Muscle layer of duodenum (tissue), 2 donors: Measurements from ENCODE around the gene ST8SIA4.
A peak's percentile ranks its signal among the peaks of the same experiment; 100 is the strongest.

Experiments used
- H3K27ac ChIP-seq: one replicate; pipeline ENCODE4 v1.7.0; 2013; ENCODE audit warnings: mild to moderate bottlenecking, low read length
- H3K27me3 ChIP-seq: one replicate; pipeline ENCODE4 v1.7.0; 2013; ENCODE audit warnings: low read depth, mild to moderate bottlenecking, control low read depth, low read length
- H3K36me3 ChIP-seq, 2 donors: one replicate each; pipeline ENCODE4 v1.7.0; 2013; ENCODE audit warnings: low read length in 2 of 2, control low read depth in 1 of 2, mild to moderate bottlenecking in 1 of 2; ENCODE audit not compliant: insufficient read depth in 2 of 2, control insufficient read depth in 1 of 2
- H3K4me1 ChIP-seq, 2 donors: one replicate each; pipeline ENCODE4 v1.7.0; 2013; ENCODE audit warnings: low read length in 2 of 2, mild to moderate bottlenecking in 2 of 2, control low read depth in 1 of 2, moderate library complexity in 1 of 2; ENCODE audit not compliant: insufficient read depth in 2 of 2, control insufficient read depth in 1 of 2
- H3K4me3 ChIP-seq, 2 donors: one replicate each; pipeline ENCODE4 v1.7.0; 2013; ENCODE audit warnings: low read length in 2 of 2, low read depth in 1 of 2, mild to moderate bottlenecking in 1 of 2
- H3K9me3 ChIP-seq, 2 donors: one replicate each; pipeline ENCODE4 v1.7.0; 2013; ENCODE audit warnings: low read length in 2 of 2, control low read depth in 1 of 2, mild to moderate bottlenecking in 1 of 2; ENCODE audit not compliant: control insufficient read depth in 1 of 2
- donor health status: healthy.

ST8SIA4 gene

DNA sequence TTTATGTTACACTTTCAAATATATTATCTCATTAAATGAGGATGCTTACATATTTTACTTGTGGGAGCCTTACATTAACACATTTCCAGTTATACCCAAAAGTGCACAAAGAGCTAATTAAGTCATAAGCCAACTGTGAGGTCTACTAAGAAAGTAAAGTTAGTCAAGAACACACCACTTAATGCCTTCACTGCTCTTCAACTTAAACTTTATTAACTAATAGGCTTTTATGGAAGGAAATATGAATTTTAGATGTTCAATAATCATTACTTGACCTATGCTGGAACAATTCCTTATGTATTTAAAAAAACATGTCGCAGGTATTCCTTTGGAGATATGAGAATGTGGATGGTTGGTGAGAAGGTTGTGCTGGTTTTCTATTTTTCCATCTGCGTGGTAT lies 3.4 kb downstream of the ST8SIA4 start:
- no peaks in the 10 kb centered on the region for H3K27me3 ChIP-seq
- peak overlapping the region; percentile 66 for H3K27ac ChIP-seq
- H3K4me3 ChIP-seq: peak overlapping the region; percentile 52 to 70
- H3K4me1 ChIP-seq: peaks cover 0 to 21% of the 10 kb centered on the region in 2 donors
- H3K9me3 ChIP-seq: no peaks in the 10 kb centered on the region
- no peaks in the 10 kb centered on the region for H3K36me3 ChIP-seq

DNA sequence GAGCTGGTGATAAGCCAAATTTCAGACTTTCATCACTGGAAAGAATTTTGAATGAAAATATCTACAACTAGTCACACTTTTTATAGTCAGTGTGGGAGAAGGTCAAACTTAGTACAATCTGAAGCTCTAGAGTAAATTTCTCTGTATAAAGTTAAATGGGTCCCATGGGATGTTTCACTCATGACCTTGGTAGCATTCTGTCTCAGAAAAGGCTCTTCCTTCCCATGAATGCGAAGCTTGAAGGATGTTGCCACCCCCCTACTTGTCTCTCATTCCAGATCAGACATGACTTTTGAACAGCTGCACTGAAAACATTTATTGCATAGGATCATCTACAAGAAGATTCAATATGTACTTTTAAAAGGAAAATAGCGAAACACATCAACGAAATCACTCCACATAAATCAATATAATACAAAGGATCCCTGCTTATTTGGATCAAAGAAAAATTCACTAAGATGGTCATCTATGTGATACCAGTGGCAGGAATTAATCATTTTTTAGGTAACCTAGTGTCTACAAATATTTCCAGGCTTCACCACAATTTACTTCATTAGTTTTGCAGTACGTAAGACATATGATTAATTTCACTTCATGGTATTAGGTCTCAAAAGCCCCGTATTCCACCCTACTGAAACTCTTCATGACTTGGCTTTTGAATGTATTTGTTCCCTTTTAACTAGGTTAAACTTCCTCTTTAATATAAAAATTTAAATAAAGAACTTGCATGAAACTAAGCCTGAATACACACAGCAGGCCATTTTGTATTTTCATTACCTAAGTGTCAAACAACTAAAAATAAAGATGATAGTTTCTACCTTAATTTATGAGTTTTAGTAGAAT lies 4.4 kb downstream of the ST8SIA4 start:
- Histone ChIP-seq H3K4me1 (peaks cover 0 to 21% of the 10 kb centered on the region in 2 donors), H3K27me3 (no peaks in the 10 kb centered on the region), H3K36me3 (no peaks in the 10 kb centered on the region), H3K4me3 (no peak overlapping the region), H3K9me3 (no peaks in the 10 kb centered on the region), H3K27ac (no peak overlapping the region)

DNA sequence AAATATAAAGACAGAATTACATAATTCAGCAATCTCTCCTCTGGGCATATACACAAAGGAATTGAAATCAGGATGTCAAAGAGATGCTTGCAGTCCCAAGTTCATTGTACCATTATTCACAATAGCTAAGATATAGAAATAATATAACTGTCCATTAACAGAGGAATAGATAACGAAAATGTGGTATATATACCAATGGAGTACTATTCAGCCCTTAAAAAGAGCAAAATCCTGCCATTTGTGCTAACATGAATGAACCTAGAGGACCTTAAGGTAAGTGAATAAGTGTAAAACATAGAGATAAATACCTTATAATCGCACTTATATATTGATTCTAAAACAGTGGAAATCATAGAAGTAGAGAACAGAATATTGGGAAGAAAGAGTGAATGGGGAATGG lies 7.0 kb downstream of the ST8SIA4 start:
- Histone ChIP-seq H3K27me3 (no peaks in the 10 kb centered on the region), H3K4me1 (peaks cover 0 to 4% of the 10 kb centered on the region in 2 donors), H3K4me3 (no peak overlapping the region), H3K27ac (no peak overlapping the region), H3K36me3 (no peaks in the 10 kb centered on the region), H3K9me3 (no peaks in the 10 kb centered on the region)

DNA sequence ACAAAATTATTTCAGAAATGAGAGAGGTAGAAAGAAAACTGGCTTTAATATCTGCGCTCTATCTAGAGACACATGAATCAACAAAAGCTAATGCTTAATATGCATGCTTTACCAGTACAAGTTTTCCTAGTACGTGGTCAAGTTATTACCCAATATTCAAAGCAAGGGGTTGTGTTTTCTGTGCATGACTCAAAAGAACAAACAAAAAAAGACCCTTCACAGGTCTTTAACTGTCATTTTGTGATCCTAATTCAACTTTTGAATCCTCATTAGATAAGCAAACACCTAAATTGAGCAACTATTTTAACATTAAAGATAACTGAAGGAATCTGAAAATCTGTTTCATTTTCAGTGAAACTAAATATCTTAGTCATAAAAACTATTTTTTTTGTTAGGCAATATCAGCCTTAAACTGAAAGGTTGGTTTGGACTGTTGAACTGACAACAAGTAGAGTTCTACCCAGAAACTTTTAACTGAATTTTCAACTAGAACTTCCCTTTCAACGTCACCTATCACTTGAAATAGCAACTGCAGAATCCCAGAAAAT lies 12.5 kb downstream of the ST8SIA4 start:
- H3K27ac ChIP-seq: peak overlapping the region; percentile 79

DNA sequence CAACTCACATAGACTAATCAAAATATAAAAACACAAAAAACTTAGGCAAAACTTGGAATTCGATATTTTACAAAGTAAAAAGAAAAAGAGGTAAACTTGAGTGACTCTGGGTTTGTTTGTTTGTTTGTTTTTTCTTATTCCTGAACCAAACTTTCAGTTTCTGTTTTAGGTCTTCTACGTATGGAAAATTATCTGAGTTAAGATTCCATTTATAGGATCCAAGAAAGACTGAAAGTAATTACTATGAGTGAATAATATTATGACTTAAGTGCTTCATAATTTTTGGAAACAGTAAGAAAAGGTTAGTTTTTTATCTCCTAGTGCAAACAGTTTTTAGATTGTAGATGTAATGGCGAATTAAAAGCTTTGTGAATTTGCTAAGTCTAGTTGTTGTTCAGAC lies 13.2 kb downstream of the ST8SIA4 start:
- H3K4me3 ChIP-seq: peak overlapping the region in 1 of 2 donors; percentile 22
- no peaks in the 10 kb centered on the region for H3K9me3 ChIP-seq
- H3K4me1 ChIP-seq: no peaks in the 10 kb centered on the region
- H3K36me3 ChIP-seq: no peaks in the 10 kb centered on the region
- peak overlapping the region; percentile 79 for H3K27ac ChIP-seq
- no peaks in the 10 kb centered on the region for H3K27me3 ChIP-seq

More for the DNA sequence above, 12.5 kb downstream of the ST8SIA4 start:
- peak overlapping the region in 1 of 2 donors; percentile 2 for H3K4me3 ChIP-seq
- H3K36me3 ChIP-seq: no peaks in the 10 kb centered on the region
- H3K4me1 ChIP-seq: no peaks in the 10 kb centered on the region
- H3K27me3 ChIP-seq: no peaks in the 10 kb centered on the region
- no peaks in the 10 kb centered on the region for H3K9me3 ChIP-seq

DNA sequence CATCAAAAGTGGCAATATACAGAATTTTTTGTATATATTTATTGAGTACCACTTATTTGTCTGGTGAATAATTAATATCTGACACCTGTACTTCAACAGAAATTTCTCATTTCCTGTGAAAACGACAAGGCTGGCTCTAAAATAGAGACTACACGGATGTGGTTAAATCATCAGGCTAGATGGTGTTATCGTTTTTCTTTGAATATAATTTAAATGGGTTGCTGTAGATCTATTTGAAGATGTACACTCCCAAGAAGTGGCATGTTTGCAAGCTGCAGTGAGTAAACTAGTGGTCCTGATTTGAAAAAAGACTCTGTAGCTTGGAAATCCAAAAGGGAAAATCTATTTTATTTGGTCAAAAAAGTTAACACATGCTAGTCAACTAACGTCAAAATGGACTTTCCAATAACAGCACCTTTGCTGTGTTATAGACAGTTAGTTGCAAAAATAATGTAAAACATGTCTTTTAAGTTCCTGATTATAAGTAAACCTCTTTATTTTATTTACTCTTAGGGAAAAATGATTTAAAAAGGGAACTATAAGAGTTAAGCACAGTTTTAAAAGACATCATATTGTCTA lies 13.8 kb downstream of the ST8SIA4 start:
- Histone ChIP-seq H3K4me3 (peak overlapping the region in 1 of 2 donors; percentile 14), H3K27ac (peak overlapping the region; percentile 79), H3K36me3 (no peaks in the 10 kb centered on the region), H3K27me3 (no peaks in the 10 kb centered on the region), H3K9me3 (no peaks in the 10 kb centered on the region), H3K4me1 (no peaks in the 10 kb centered on the region)

DNA sequence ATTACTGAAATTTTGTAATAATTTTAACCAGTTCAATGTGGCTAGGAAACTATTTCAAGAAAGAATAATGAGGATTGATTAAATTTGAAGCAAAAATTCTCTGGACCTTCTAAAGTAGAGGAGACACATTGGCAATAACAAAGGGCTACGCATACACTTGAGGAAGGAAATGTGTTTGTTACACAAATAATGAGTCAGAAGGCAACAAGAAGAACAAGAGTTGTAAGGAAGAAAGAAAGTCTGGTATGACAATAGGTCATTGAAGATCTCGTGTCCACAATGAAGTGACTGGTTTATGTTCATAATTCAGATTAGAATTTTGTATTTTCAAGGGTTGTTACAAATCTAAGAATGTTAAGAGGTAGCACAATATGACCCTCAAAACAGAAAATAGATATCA lies 25.8 kb downstream of the ST8SIA4 start:
- no peaks in the 10 kb centered on the region for H3K9me3 ChIP-seq
- H3K4me1 ChIP-seq: no peaks in the 10 kb centered on the region
- H3K27ac ChIP-seq: no peak overlapping the region
- no peaks in the 10 kb centered on the region for H3K27me3 ChIP-seq
- no peaks in the 10 kb centered on the region for H3K36me3 ChIP-seq
- no peak overlapping the region for H3K4me3 ChIP-seq

DNA sequence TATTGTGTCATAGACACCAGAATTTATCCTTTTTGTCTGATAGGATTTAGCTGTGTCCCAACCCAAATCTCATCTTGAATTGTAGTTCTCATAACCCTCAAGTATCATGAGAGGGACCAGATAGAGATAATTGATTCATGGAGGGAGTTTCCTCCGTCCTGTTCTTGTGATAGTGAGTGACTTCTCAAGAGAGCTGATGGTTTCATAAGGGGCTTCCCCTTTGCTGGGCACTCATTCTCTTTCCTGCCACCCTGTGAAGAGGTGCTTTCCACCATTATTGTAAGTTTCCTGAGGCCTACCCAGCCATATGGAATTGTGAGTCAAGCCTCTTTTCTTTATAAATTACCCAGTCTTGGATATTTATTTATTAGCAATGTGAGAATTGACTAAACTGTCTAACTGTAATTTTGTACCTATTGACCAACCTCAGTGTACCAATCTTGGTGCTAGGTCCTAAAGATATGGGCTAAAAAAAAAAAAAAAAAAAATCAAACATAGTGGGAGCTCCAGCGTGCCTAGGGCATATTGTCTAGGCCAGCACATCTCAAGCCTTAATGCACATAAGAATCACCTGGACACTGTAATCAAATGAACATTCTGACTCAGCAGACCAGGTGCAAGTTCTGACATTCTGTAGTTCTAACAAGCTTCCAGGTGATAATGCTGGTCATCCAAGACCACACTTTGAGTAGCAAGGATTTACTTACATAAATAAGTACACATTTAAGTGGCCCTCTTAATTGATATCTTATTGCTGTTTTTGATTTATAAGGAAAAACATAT lies 30.5 kb downstream of the ST8SIA4 start:
- Histone ChIP-seq H3K36me3 (no peaks in the 10 kb centered on the region), H3K9me3 (no peaks in the 10 kb centered on the region), H3K4me3 (no peak overlapping the region), H3K27ac (no peak overlapping the region), H3K4me1 (no peaks in the 10 kb centered on the region), H3K27me3 (no peaks in the 10 kb centered on the region)

DNA sequence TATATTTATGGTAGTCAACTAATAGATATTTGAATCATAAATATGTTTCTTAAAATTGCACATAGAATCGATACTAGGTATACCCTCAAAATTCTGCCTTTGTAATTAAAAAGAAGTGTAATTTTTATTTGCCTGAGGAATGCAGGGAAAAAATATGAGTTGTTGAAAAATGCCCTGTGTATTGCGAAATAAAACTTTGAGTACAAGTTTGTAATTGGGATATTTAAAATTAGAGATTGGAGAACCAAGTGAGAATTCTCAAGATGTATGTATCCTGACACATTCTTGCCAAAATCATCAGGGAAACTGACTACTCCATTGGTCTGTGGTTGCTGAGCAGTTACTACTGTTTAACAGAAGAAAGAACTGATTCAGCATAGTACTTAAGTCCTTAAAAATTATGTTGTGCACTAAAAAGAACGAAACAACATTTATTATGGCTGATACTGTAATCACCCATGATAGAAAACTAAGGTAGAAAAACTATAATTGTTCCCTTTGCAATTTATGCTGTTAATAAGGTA lies 36.0 kb downstream of the ST8SIA4 start:
- Histone ChIP-seq H3K36me3 (no peaks in the 10 kb centered on the region), H3K4me1 (no peaks in the 10 kb centered on the region), H3K9me3 (no peaks in the 10 kb centered on the region), H3K27me3 (no peaks in the 10 kb centered on the region), H3K27ac (no peak overlapping the region), H3K4me3 (no peak overlapping the region)

DNA sequence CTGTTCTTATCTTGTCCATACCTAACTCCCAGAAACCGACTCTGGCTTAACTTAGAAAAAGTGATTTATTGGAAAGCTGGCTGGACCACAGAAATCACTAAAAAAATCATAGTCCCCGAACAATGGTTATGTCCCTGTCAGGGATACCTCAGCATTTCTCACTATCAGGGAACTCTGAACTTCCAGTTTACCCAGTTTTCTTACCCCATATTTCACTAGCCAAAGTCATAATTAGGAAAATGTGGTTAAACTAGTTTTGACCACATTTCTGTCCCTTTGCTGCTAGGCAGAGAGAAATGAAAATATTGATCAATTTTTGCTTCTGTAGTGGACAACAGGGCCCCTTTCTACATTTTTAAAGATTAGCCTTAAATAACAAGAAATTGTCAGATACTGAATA lies 38.2 kb downstream of the ST8SIA4 start:
- Histone ChIP-seq H3K4me3 (no peak overlapping the region), H3K9me3 (no peaks in the 10 kb centered on the region), H3K4me1 (no peaks in the 10 kb centered on the region), H3K27ac (no peak overlapping the region), H3K36me3 (no peaks in the 10 kb centered on the region), H3K27me3 (no peaks in the 10 kb centered on the region)

DNA sequence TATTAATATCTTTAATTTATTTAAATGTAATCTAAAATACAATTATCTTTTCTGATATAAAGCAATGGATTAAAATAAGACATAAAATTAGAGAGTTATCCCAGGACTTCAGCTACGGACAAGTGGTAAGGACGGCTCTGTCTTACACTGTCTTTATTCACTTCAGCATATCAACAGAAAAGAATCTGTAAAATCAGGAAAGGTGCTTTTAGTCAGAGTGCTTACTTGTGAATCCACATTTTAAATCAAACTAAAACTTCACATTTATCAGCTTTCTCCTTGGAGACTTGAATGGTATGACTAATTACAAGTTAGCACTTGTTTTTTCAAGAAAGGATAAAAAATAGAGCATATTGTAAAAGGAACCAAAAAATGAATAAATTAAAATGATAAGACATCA lies 39.3 kb downstream of the ST8SIA4 start:
- Histone ChIP-seq H3K9me3 (no peaks in the 10 kb centered on the region), H3K4me1 (no peaks in the 10 kb centered on the region), H3K27ac (no peak overlapping the region), H3K36me3 (no peaks in the 10 kb centered on the region), H3K4me3 (no peak overlapping the region), H3K27me3 (no peaks in the 10 kb centered on the region)
